Stimulated activated CD8-positive, alpha-beta memory T cell treated with anti-CD3 and anti-CD28 coated beads, Interleukin-4, amount 100 ng/mL, for 1 hour (primary cell): ENCODE data around the gene DEPDC1B.
"Not testable (repeated sequence)": the region's sequence is repeated elsewhere in the genome, so short reads cannot be mapped to it uniquely, and the experiment has no call there.

Source experiments
- DNase-seq, 2 donors: peaks; one replicate each; pipeline ENCODE4 v3.0.0-alpha.2; 2020; ENCODE audit warnings: low read depth in 2 of 2, low spot score in 1 of 2

The DEPDC1B gene

GRCh38 chr5:60699288-60699608 lies 718 bp downstream of the DEPDC1B start:
- DNase-seq: no peak

DNA sequence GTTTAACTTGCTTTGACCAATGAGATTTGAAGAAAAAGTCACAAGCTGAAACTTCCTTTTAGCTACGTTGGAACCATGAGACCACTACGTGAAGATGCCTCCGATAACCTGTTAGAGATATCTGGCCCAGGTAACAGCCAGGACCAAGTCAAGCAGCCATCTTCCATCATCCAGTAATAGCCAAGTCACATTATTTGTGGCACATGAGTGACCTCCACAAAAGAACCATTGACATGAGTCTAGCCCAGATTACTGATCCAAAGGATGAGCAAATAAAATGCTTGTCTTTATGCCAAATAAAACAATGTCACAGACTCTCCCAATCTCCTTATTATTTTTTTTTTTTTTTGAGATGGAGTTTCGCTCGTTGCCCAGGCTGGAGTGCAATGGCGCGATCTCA lies 1.6 kb downstream of the DEPDC1B start:
- no peak for DNase-seq

DNA sequence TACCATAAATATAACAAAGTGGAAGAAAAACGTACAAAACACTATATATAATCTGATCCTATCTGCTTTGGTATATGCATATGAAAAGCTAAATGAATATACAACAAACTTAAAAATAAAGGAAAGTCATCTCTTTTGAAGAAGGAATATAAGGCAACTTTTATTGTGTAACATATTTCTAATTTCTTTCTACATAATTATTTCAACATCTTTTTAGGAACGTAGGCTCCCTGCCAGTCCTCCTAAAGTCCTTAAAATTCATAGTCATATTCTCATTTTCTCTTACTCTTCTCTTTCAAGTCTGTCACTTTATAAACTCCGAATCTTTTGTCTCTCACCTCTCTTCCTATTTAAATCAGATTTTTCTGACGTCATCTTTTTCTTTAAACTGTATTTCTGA lies 9.6 kb downstream of the DEPDC1B start:
- no peak for DNase-seq

DNA sequence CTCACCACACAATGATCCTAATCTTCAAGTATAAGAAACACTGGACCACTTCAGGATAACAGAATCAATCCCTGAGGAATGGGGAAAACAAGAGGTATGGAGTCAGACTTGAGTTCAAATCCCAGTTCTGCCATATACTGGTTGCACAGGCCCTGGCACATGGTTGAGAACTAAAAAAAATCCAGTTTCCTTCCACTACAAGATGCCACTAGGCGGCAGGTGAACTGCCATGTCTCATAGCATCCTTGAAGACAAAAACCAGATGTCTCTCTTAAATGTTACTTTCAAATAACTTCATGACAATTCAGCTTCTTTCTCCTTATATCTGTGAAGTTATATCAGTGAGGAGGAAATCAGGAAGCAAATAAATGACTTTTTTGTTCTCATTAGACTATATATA lies 11.0 kb downstream of the DEPDC1B start:
- DNase-seq: no peak

DNA sequence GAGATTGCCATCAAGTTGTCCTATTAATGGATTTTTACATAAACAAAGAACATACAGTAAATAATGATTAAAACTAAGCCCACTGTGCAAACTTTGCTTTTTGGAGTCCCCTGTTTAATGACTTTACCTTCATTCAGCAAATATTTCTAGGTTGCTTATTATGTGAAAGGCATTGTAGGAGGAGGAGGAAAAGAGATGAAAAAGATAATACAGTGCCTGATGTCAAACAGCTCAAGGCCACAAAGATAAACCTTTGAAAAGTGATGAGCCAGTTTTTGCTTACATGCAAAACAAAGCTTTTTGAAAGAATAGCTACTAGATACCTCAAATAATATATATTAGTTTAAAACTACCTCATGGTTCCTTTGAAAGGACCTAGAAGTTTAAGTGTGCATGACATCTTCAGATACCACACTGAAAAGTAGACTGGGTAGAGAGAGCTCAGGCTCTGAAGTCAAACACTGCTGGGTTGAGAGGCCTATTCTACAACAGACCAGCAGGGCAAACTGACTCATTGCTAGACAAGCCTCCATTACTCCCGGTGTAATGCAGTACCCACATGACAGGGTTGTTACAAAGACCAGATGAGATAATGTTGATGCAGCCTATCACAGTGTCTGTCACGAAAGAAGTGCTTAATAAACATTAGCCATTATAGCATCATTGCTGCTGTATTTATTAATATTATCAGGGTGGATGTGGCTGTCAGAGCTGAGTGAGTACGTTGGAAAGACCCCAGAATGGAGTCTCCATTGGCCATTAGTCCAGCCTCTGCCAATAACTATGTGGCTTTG lies 11.8 kb downstream of the DEPDC1B start:
- DNase-seq: no peak

DNA sequence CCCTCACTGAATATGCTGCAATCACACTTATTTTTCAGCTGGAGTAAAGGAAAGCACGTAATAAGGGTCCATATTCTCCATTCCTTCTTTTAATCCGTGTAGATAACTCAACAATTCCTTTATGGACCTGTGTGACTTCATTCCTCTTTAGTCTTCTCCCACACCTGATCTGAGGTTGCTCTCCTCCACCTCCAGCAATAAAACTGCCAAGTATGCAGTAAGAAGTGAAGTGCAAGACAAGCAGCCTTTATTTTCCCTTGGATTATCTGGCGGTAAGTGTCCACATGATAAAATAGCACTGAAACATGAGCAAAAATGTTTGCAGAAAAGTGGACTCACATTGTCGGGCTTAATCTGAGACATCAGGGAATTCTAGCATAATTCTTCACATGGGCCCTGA lies 13.8 kb downstream of the DEPDC1B start:
- DNase-seq: no peak

GRCh38 chr5:60685700-60686099 lies 14.3 kb downstream of the DEPDC1B start:
- DNase-seq: no peak

DNA sequence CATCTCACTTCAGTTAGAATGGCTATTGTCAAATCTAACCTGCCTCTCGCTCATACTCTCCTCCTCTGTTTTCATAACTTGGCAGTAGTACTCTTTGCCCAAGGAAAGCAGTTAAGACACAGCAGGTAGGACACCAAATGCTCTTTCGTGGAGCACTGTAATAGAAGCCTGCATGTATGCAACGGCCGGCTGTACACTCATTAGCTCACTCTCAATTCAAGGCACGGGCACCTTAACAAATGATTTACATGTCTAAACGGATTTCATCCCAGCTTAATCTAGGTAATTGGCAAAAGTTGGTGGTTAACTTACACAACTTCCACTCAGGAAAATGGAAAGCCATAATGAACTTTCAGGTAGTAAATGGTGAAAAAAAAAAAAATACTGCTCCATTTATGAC lies 14.9 kb downstream of the DEPDC1B start:
- DNase-seq: no peak

DNA sequence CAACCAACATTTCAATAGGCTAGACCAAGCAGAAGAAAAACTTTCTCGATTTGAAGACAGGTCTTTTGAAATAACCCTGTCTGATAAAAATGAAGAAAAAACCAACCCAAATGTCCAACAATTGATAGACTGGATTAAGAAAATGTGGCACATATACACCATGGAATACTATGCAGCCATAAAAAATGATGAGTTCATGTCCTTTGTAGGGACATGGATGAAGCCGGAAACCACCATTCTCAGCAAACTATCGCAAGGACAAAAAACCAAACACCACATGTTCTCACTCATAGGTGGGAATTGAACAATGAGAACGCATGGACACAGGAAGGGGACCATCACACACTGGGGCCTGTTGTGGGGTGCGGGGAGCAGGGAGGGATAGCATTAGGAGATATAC lies 18.0 kb downstream of the DEPDC1B start:
- not testable (repeated sequence) for DNase-seq

- no peak for DNase-seq
Measured at GRCh38 chr5:60679816-60680215, 20.1 kb downstream of the DEPDC1B start.

- DNase-seq: no peak
Measured at GRCh38 chr5:60677850-60678664, 21.9 kb downstream of the DEPDC1B start.

GRCh38 chr5:60675286-60675685 lies 24.7 kb downstream of the DEPDC1B start:
- DNase-seq: no peak

- DNase-seq: no peak
Measured at GRCh38 chr5:60674251-60675069, 25.5 kb downstream of the DEPDC1B start.

DNA sequence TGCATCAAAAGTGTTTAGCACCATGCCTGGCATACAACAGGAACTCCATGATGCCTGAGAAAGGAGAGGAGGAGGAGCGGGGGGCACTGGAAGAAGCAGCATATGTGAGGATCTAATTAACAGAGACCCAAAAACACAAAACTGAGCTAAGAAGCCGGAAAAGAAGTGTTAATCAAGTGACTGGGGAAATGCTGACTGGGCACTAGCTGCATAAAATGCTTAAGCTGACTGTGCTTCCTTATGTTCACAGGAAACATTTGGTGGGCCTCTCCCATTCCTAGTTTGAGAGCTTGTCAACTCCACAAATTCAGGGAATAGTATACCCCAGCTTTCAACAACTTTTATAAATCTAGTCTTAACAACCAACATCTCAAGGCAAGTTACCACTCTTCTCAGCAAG lies 26.6 kb downstream of the DEPDC1B start:
- no peak for DNase-seq

- DNase-seq: no peak
Measured at GRCh38 chr5:60672693-60673264, 27.2 kb downstream of the DEPDC1B start.

GRCh38 chr5:60671899-60672692 lies 27.9 kb downstream of the DEPDC1B start:
- DNase-seq: no peak

- DNase-seq: no peak
Measured at GRCh38 chr5:60670749-60671148, 29.2 kb downstream of the DEPDC1B start.

GRCh38 chr5:60668686-60669304 lies 31.2 kb downstream of the DEPDC1B start:
- no peak for DNase-seq

GRCh38 chr5:60651872-60652620 lies 47.9 kb downstream of the DEPDC1B start:
- no peak for DNase-seq
